SH-SY5Y (cell line): ENCODE results near the gene WSB1.

Experiments used
- GATA2 ChIP-seq: IDR thresholded peaks from 2 replicates; pipeline ENCODE4 v1.6.1; 2011; ENCODE audit warnings: mild to moderate bottlenecking, low read depth, low read length
- GATA3 ChIP-seq: IDR thresholded peaks from 2 replicates; pipeline ENCODE4 v1.6.1; 2011; ENCODE audit warnings: low read depth, mild to moderate bottlenecking, low read length, moderate library complexity

Gene WSB1

GRCh38 chr17:27266228-27266627 lies 27.7 kb upstream of the WSB1 start:
- no peak for TF ChIP-seq GATA3
- TF ChIP-seq GATA2 = no peak

- TF ChIP-seq GATA3 (no peak), GATA2 (no peak)
These were observed 25.4 kb upstream of the WSB1 start for GRCh38 chr17:27268394-27269085.

GRCh38 chr17:27269201-27269600 lies 24.7 kb upstream of the WSB1 start:
- no peak for TF ChIP-seq GATA2
- no peak for TF ChIP-seq GATA3

GRCh38 chr17:27269974-27270373 lies 23.9 kb upstream of the WSB1 start:
- TF ChIP-seq GATA3 = no peak
- TF ChIP-seq GATA2 = no peak

GRCh38 chr17:27276653-27277156 lies 17.2 kb upstream of the WSB1 start:
- TF ChIP-seq GATA3 (no peak), GATA2 (no peak)

- TF ChIP-seq GATA2 = no peak
- TF ChIP-seq GATA3 = no peak
These were observed 13.4 kb upstream of the WSB1 start for GRCh38 chr17:27280527-27280926.

- no peak for TF ChIP-seq GATA2
- no peak for TF ChIP-seq GATA3
These were observed 12.5 kb upstream of the WSB1 start for GRCh38 chr17:27281438-27281837.

- TF ChIP-seq GATA2 (no peak), GATA3 (no peak)
These were observed 11.8 kb upstream of the WSB1 start for GRCh38 chr17:27282054-27282551.

GRCh38 chr17:27283060-27283459 lies 10.9 kb upstream of the WSB1 start:
- no peak for TF ChIP-seq GATA2
- TF ChIP-seq GATA3 = no peak

- TF ChIP-seq GATA2 (no peak), GATA3 (no peak)
These were observed 10.2 kb upstream of the WSB1 start for GRCh38 chr17:27283751-27284150.

GRCh38 chr17:27284811-27285415 lies 9.0 kb upstream of the WSB1 start:
- TF ChIP-seq GATA3 (no peak), GATA2 (no peak)

GRCh38 chr17:27285516-27285915 lies 8.4 kb upstream of the WSB1 start:
- TF ChIP-seq GATA2 = no peak
- TF ChIP-seq GATA3 = no peak

GRCh38 chr17:27288183-27288582 lies 5.7 kb upstream of the WSB1 start:
- TF ChIP-seq GATA2 = no peak
- TF ChIP-seq GATA3 = no peak

- no peak for TF ChIP-seq GATA2
- no peak for TF ChIP-seq GATA3
These were observed 4.1 kb upstream of the WSB1 start for GRCh38 chr17:27289856-27290255.

- TF ChIP-seq GATA3 = no peak
- TF ChIP-seq GATA2 = no peak
These were observed 2.9 kb upstream of the WSB1 start for GRCh38 chr17:27290916-27291598.
